NCI-H146 treated with DMSO at 0.1 percent for 48 hours (cell line): Measurements from ENCODE around the gene ARHGEF37.

Source experiments
- DNase-seq: peaks from one replicate; lab custom pipeline; 2025; ENCODE audit not compliant: unreplicated experiment; lab: John Stamatoyannopoulos, UW

The ARHGEF37 gene

GRCh38 chr5:149671544-149671943 lies 90.2 kb downstream of the ARHGEF37 start:
- no peak for DNase-seq

GRCh38 chr5:149672701-149673476 lies 91.6 kb downstream of the ARHGEF37 start:
- no peak for DNase-seq

- DNase-seq = no peak
Observed at GRCh38 chr5:149674686-149675085, 93.4 kb downstream of the ARHGEF37 start.

- no peak for DNase-seq
Observed at GRCh38 chr5:149675610-149676201, 94.4 kb downstream of the ARHGEF37 start.

DNA sequence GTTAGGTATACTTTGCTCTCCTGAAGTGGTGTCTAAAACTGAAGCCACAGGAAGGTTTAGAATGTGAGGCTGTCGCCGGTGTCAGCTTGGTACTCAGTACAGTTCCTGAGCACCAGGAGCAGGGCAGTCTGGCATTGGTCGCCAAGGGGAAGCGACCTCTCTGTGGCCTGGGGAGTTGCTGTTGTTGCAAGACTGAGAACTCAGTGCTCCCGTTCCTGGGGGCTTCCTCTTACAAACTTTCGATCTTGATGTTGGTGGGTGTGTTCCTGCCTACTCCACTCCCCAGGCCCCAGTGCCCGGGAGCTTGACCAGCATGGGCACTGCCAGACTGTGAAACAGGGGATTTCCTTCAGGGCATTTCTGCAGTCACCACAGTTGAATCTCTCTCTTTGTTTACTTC lies 96.4 kb downstream of the ARHGEF37 start:
- no peak for DNase-seq

- no peak for DNase-seq
Observed at GRCh38 chr5:149679876-149680809, 98.8 kb downstream of the ARHGEF37 start.

GRCh38 chr5:149680810-149681221 lies 99.5 kb downstream of the ARHGEF37 start:
- no peak for DNase-seq

GRCh38 chr5:149681252-149681651 lies 100.0 kb downstream of the ARHGEF37 start:
- no peak for DNase-seq

DNA sequence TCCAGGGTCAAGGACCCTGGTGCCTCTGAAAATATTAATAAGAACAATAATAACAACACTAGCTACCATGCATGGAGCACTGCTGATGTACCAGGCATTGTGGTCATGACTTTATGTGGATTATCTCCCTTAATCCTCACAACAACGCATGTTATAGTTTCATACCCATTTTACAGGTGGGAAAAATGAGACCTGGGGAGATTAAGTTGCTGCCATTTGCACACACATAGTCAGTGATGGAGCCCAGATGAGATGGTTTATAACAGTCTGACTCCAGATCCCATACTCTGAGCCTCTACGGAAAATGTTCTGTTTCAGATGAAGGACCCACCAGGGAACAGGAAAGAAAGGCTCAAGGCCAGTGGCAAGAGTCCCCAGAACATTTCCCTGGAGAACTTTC lies 100.6 kb downstream of the ARHGEF37 start:
- no peak for DNase-seq

- DNase-seq = no peak
Observed at GRCh38 chr5:149682532-149683075, 101.3 kb downstream of the ARHGEF37 start.

GRCh38 chr5:149683964-149684363 lies 102.7 kb downstream of the ARHGEF37 start:
- DNase-seq = no peak

DNA sequence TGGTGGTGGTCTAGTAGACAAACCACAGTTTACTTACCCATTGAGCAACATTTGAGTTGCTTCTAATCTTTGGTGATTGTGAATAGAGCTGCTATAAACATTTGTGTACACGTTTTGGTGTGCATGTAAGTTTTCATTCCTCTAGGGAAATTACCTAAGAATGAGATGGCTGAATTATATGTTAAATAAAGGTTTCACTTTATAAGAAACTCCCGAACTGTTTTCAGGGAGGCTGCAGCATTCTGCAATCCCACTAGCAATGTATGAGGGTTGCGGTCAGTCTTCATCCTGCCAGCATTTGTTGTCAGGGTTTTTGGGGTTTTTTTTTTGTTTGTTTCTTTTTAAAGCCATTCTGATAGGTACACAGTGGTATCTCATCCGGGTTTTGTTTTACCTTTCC lies 103.1 kb downstream of the ARHGEF37 start:
- no peak for DNase-seq
